ENCODE results near the gene TEX26. TPM values are rescaled to one million over a fixed set of nuclear protein-coding genes. Genes with fewer than 3 reads are reported as not detected.

The TEX26 gene
- total and polyA plus RNA-seq, 10 of the 15 experiments (the other 5 are each of a cell fraction or from before 2014, with no cell fraction given): not detected

GRCh38 chr13:30906411-30907051 is 25.9 kb upstream of the TEX26 start:
- DNase-seq (ENCODE audit: low read depth, low spot score) (no peak), ATAC-seq (no peak), FAIRE-seq (no peak)
- in situ Hi-C loops (cut with MboI): no loop called here
- Histone ChIP-seq H3K79me2 (ENCODE audit: control insufficient read depth, insufficient read depth, low read length) (no peaks in the 10 kb centered on the region), H3K27ac (ENCODE audit: control insufficient read depth, insufficient read depth) (no peak overlapping the region), H3K27me3 (replicated peaks in 1 of 2; ENCODE audit: control insufficient read depth in 2 of 2, insufficient read depth in 2 of 2, low read length in 1 of 2) (peaks cover 3 to 7% of the 10 kb centered on the region in 2 experiments; a peak in 3 of 4 replicates), H3K4me3 (no peak overlapping the region), H3K9me3 (replicated peaks; ENCODE audit: control insufficient read depth, insufficient read depth, low read length) (no peaks in the 10 kb centered on the region), H3K4me2 (ENCODE audit: control insufficient read depth, insufficient read depth) (no peak overlapping the region), H4K20me1 (ENCODE audit: control insufficient read depth, insufficient read depth) (no peaks in the 10 kb centered on the region), H3K4me1 (ENCODE audit: control insufficient read depth, insufficient read depth, low read length) (no peaks in the 10 kb centered on the region), H3K36me3 (ENCODE audit: control insufficient read depth in 2 of 2, insufficient read depth in 2 of 2, low read length in 1 of 2) (no peaks in the 10 kb centered on the region), H2AFZ (ENCODE audit: control insufficient read depth, low read depth, low read length) (no peak overlapping the region), H3K9ac (ENCODE audit: control insufficient read depth, insufficient read depth, low read length) (no peak overlapping the region)
- 51% methylated on average over 58 of the region's 60 CpGs for WGBS (ENCODE audit: insufficient coverage, insufficient replicate concordance, low lambda C conversion rate, missing lambda C conversion rate)
- ChIA-PET CTCF (interaction anchor here (0.6 kb wide), 1 partner anchor 150 kb away, joined by 3 read pairs; no protein-coding TSS in a partner anchor), SMC1A (ENCODE audit: uncharacterized antibody, unreplicated experiment) (no interaction called here), RAD21 (ENCODE audit: unreplicated experiment) (no interaction called here), POLR2A (interaction anchor here (0.9 kb wide), 1 partner anchor 9 kb away, joined by 3 read pairs; no protein-coding TSS in a partner anchor)
- intact Hi-C loops (cut with micrococcal nuclease; ENCODE audit: unreplicated experiment): no loop called here
- BruUV-seq (replicated peaks): no TSS peak
- TF ChIP-seq NFYA (IDR thresholded peaks at IDR 0.05; ENCODE audit: borderline replicate concordance, low read depth, low read length) (no peak), SMAD1 (IDR thresholded peaks at IDR 0.05; ENCODE audit: low read depth, partially characterized antibody) (no peak), JUND (IDR thresholded peaks at IDR 0.05; ENCODE audit: low read depth, low read length) (no peak), NR2C2 (IDR thresholded peaks at IDR 0.05; ENCODE audit: borderline replicate concordance, control insufficient read depth, insufficient read length, low read depth) (no peak), EZH2 (IDR thresholded peaks at IDR 0.05; ENCODE audit: borderline replicate concordance, control insufficient read depth, low read depth, low read length) (no peak), E4F1 (IDR thresholded peaks at IDR 0.05; ENCODE audit: borderline replicate concordance, partially characterized antibody) (no peak), CREM (IDR thresholded peaks at IDR 0.05; ENCODE audit: low read depth) (no peak), IRF4 (IDR thresholded peaks at IDR 0.05; ENCODE audit: low read depth, low read length) (no peak), ZNF207 (IDR thresholded peaks at IDR 0.05; ENCODE audit: borderline replicate concordance) (no peak), POLR2AphosphoS2 (IDR thresholded peaks at IDR 0.05; ENCODE audit: low read depth, low read length) (no peak), RFX5 (IDR thresholded peaks at IDR 0.05; ENCODE audit: low read depth, low read length) (no peak), SPI1 (IDR thresholded peaks at IDR 0.05; ENCODE audit: borderline replicate concordance, insufficient read depth, low read depth, low read length) (no peak), CUX1 (IDR thresholded peaks at IDR 0.05; ENCODE audit: insufficient replicate concordance, low read depth, low read length) (no peak), NR2C1 (IDR thresholded peaks at IDR 0.05) (no peak), WRNIP1 (IDR thresholded peaks at IDR 0.05; ENCODE audit: borderline replicate concordance, low read depth, low read length) (no peak), SREBF2 (IDR thresholded peaks at IDR 0.05; ENCODE audit: low read length) (no peak), YBX1 (IDR thresholded peaks at IDR 0.05) (no peak), YY1 (IDR thresholded peaks at IDR 0.05; ENCODE audit: low read depth, low read length) (no peak)

All from GM12878 (cell line).